Suprapubic skin (tissue), 4 donors: ENCODE measurements around the gene ST6GALNAC6.
"Not testable (repeated sequence)": the region's sequence is repeated elsewhere in the genome, so short reads cannot be mapped to it uniquely, and the experiment has no call there.

Experiments
- CTCF ChIP-seq, 2 donors: fragments of 200-600 bp in 1 of 2; fragments of 450-650 bp in 1 of 2; sonication (generic) in 1 of 2; IDR thresholded peaks; one replicate each; pipeline ENCODE4 v1.5.1; 2016 to 2019; ENCODE audit warnings: antibody characterized with exemption in 2 of 2, mild to moderate bottlenecking in 1 of 2, moderate library complexity in 1 of 2
- EP300 ChIP-seq: sonication (generic); formaldehyde crosslinking; IDR thresholded peaks from one replicate; pipeline ENCODE4 v1.6.1; 2017; ENCODE audit warnings: antibody characterized with exemption
- POLR2A ChIP-seq, 2 donors: fragments of 450-650 bp; IDR thresholded peaks; one replicate each; pipeline ENCODE4 v1.6.1; 2017; ENCODE audit warnings: antibody characterized with exemption in 2 of 2, mild to moderate bottlenecking in 2 of 2, moderate library complexity in 2 of 2
- POLR2AphosphoS5 ChIP-seq, 3 donors: sonication (generic); formaldehyde crosslinking; IDR thresholded peaks; one replicate each; pipeline ENCODE4 v1.6.1; 2017; ENCODE audit warnings: antibody characterized with exemption in 3 of 3

GRCh38 chr9:127881715-127882114 lies 17.7 kb downstream of the ST6GALNAC6 start:
- not testable (repeated sequence) for TF ChIP-seq CTCF (IDR thresholded peaks at IDR 0.05); POLR2AphosphoS5 (IDR thresholded peaks at IDR 0.05); POLR2A (IDR thresholded peaks at IDR 0.05); EP300
